ENCODE measurements around the gene RFTN2. TPM values are rescaled to one million over a fixed set of nuclear protein-coding genes. Genes with fewer than 3 reads are reported as not detected.

The RFTN2 gene
- total RNA-seq, 2 experiments from 2014 or later = not detected

DNA sequence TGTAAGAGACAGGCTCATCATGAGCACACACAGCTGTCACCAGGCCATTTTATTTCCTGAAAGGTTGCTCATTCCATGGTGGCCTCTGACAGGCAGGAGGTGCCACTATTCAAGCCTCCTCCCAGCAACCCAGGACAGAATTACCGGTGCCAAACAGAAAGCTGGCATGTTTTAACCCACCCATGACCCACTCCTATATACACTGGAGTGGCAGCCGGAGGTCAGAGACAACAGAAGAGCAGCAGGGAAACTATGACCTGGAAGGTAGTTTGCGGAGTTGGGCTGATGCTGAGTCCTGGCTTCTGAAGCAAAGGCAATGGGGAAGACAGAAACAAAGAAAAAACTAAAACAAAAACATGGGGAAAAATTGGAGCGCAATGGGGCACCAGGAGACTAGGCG is 2.3 kb downstream of the RFTN2 start:
- Histone ChIP-seq H3K27ac (ENCODE audit: low read depth, low read length, poor library complexity, severe bottlenecking) (no peak overlapping the region), H3K4me2 (ENCODE audit: low read length) (no peak overlapping the region), H3K4me1 (ENCODE audit: insufficient read depth, low read length, poor library complexity, severe bottlenecking) (no peaks in the 10 kb centered on the region), H3K4me3 (ENCODE audit: low read depth, low read length, poor library complexity, severe bottlenecking) (no peak overlapping the region), H3K9me2 (ENCODE audit: insufficient read depth, low read length) (no peaks in the 10 kb centered on the region), H2AFZ (ENCODE audit: low read length) (no peak overlapping the region), H4K20me1 (ENCODE audit: insufficient read depth, low read length) (no peaks in the 10 kb centered on the region), H3K9me3 (ENCODE audit: low read length) (no peaks in the 10 kb centered on the region), H3K79me2 (ENCODE audit: insufficient read depth, low read depth, low read length) (no peaks in the 10 kb centered on the region), H3K36me3 (ENCODE audit: insufficient read depth, low read length) (no peaks in the 10 kb centered on the region)
- DNase-seq (ENCODE audit: low spot score) = no peak
- ChIA-PET CTCF (ENCODE audit: unreplicated experiment) (no interaction called here), POLR2A (interaction anchor here (1.0 kb wide), 1 partner anchor 32 kb away, joined by 3 read pairs; the partner anchor contains the start of gene MARS2)
- BruUV-seq (replicated peaks) = no TSS peak
- no peak for TF ChIP-seq CTCF (conservative IDR thresholded peaks at IDR 0.05; ENCODE audit: low read length)
- no peak for TF ChIP-seq EZH2phosphoT487 (IDR thresholded peaks at IDR 0.05; ENCODE audit: borderline replicate concordance, low read depth, low read length)
- intact Hi-C loops (cut with micrococcal nuclease; ENCODE audit: unreplicated experiment) = no loop called here

- Histone ChIP-seq H3K9me2 (ENCODE audit: insufficient read depth, low read length) (no peaks in the 10 kb centered on the region), H3K27ac (ENCODE audit: low read depth, low read length, poor library complexity, severe bottlenecking) (no peak overlapping the region), H2AFZ (ENCODE audit: low read length) (no peak overlapping the region), H3K4me2 (ENCODE audit: low read length) (no peak overlapping the region), H3K9me3 (ENCODE audit: low read length) (no peaks in the 10 kb centered on the region), H3K36me3 (ENCODE audit: insufficient read depth, low read length) (no peaks in the 10 kb centered on the region), H3K79me2 (ENCODE audit: insufficient read depth, low read depth, low read length) (no peaks in the 10 kb centered on the region), H3K4me3 (ENCODE audit: low read depth, low read length, poor library complexity, severe bottlenecking) (no peak overlapping the region), H3K4me1 (ENCODE audit: insufficient read depth, low read length, poor library complexity, severe bottlenecking) (no peaks in the 10 kb centered on the region), H4K20me1 (ENCODE audit: insufficient read depth, low read length) (no peaks in the 10 kb centered on the region)
- ChIA-PET CTCF (ENCODE audit: unreplicated experiment) (no interaction called here), POLR2A (no interaction called here)
- BruUV-seq (replicated peaks) = no TSS peak
- TF ChIP-seq EZH2phosphoT487 (IDR thresholded peaks at IDR 0.05; ENCODE audit: borderline replicate concordance, low read depth, low read length) = no peak
- TF ChIP-seq CTCF (conservative IDR thresholded peaks at IDR 0.05; ENCODE audit: low read length) = no peak
- DNase-seq (ENCODE audit: low spot score) = no peak
- intact Hi-C loops (cut with micrococcal nuclease; ENCODE audit: unreplicated experiment) = no loop called here
Measured at GRCh38 chr2:197672371-197672893, 3.0 kb downstream of the RFTN2 start.

DNA sequence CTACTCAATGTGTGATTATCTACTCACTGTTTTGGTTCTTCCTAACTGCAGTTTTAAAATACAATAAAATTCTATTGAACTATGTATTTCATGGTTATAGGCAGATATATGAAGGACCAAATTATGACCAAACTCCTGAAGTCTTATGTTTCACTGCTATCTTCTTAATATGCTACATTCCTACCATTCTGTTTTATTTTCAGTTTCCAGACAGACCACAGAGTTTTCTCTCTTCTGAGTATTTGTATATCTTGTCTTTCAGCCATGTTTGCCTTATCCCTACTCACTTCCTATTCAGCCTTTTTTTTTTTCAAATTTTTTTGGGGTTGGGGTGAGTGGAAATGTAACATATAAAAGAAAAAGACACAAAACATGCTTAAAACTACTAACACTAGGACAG is 6.3 kb downstream of the RFTN2 start:
- Histone ChIP-seq H3K9me3 (ENCODE audit: low read length) (peaks cover 4% of the 10 kb centered on the region; the same call in 1 of the 2 replicates), H3K4me3 (ENCODE audit: low read depth, low read length, poor library complexity, severe bottlenecking) (no peak overlapping the region), H3K4me1 (ENCODE audit: insufficient read depth, low read length, poor library complexity, severe bottlenecking) (no peaks in the 10 kb centered on the region), H3K4me2 (ENCODE audit: low read length) (no peak overlapping the region), H3K9me2 (ENCODE audit: insufficient read depth, low read length) (no peaks in the 10 kb centered on the region), H2AFZ (ENCODE audit: low read length) (no peak overlapping the region), H3K27ac (ENCODE audit: low read depth, low read length, poor library complexity, severe bottlenecking) (no peak overlapping the region), H3K79me2 (ENCODE audit: insufficient read depth, low read depth, low read length) (no peaks in the 10 kb centered on the region), H3K36me3 (ENCODE audit: insufficient read depth, low read length) (no peaks in the 10 kb centered on the region), H4K20me1 (ENCODE audit: insufficient read depth, low read length) (no peaks in the 10 kb centered on the region)
- no peak for DNase-seq (ENCODE audit: low spot score)
- intact Hi-C loops (cut with micrococcal nuclease; ENCODE audit: unreplicated experiment) = no loop called here
- ChIA-PET CTCF (ENCODE audit: unreplicated experiment) (no interaction called here), POLR2A (no interaction called here)
- no peak for TF ChIP-seq EZH2phosphoT487 (IDR thresholded peaks at IDR 0.05; ENCODE audit: borderline replicate concordance, low read depth, low read length)
- no peak for TF ChIP-seq CTCF (conservative IDR thresholded peaks at IDR 0.05; ENCODE audit: low read length)
- BruUV-seq (replicated peaks) = no TSS peak
